Measurements from ENCODE around the gene POU2AF1.

- TF ChIP-seq HDAC6 (IDR thresholded peaks at IDR 0.05; ENCODE audit: low read depth, low read length) (no peak), RAD21 (IDR thresholded peaks at IDR 0.05 in 1 of 2, conservative IDR thresholded peaks at IDR 0.05 in 1 of 2; ENCODE audit: low read depth in 2 of 2, low read length in 2 of 2) (no peak), SP1 (IDR thresholded peaks at IDR 0.05; ENCODE audit: low read depth, low read length) (no peak), POLR2AphosphoS5 (IDR thresholded peaks at IDR 0.05; ENCODE audit: low read depth, low read length) (no peak), CTCF (IDR thresholded peaks at IDR 0.05; ENCODE audit: control extremely low read depth in 1 of 3, insufficient read depth in 1 of 3, low read depth in 1 of 3, low read length in 3 of 3) (no peak), EZH2 (IDR thresholded peaks at IDR 0.05; ENCODE audit: low read depth, low read length, severe bottlenecking) (no peak)
Measured at GRCh38 chr11:111305162-111305802, 73.8 kb downstream of the POU2AF1 start.

Measured in H1 (cell line).